WI38 (cell line): ENCODE results near the gene TRAPPC6A.

ENCODE experiments used
- H3K4me3 ChIP-seq: 2 replicates; pipeline ENCODE4 v1.5.1; 2011; ENCODE audit warnings: low read depth, mild to moderate bottlenecking, control low read depth, low read length
- CTCF ChIP-seq: IDR thresholded peaks from 2 replicates; pipeline ENCODE4 v1.5.1; 2012; ENCODE audit warnings: low read depth, mild to moderate bottlenecking, control low read depth, low read length

TRAPPC6A gene

GRCh38 chr19:45205810-45206209 is 27.8 kb upstream of the TRAPPC6A start:
- no peak for TF ChIP-seq CTCF
- H3K4me3 ChIP-seq, result no peak overlapping the region

- TF ChIP-seq CTCF, result no peak
- no peak overlapping the region for H3K4me3 ChIP-seq
Observed at GRCh38 chr19:45202637-45203036, 24.6 kb upstream of the TRAPPC6A start.

GRCh38 chr19:45200568-45200967 is 22.5 kb upstream of the TRAPPC6A start:
- H3K4me3 ChIP-seq, result no peak overlapping the region
- peak; percentile 46 for TF ChIP-seq CTCF

GRCh38 chr19:45195764-45196163 is 17.7 kb upstream of the TRAPPC6A start:
- H3K4me3 ChIP-seq, result no peak overlapping the region
- TF ChIP-seq CTCF, result no peak

GRCh38 chr19:45191375-45191774 is 13.3 kb upstream of the TRAPPC6A start:
- no peak for TF ChIP-seq CTCF
- no peak overlapping the region for H3K4me3 ChIP-seq

GRCh38 chr19:45189971-45190370 is 11.9 kb upstream of the TRAPPC6A start:
- TF ChIP-seq CTCF, result no peak
- no peak overlapping the region for H3K4me3 ChIP-seq

GRCh38 chr19:45187421-45188100 is 9.5 kb upstream of the TRAPPC6A start:
- peak; percentile 25; the same call in 1 of the 2 replicates for TF ChIP-seq CTCF
- H3K4me3 ChIP-seq, result no peak overlapping the region
